HG03457 (cell line): ENCODE data around the gene NAT16.
"Not testable (repeated sequence)": the region's sequence is repeated elsewhere in the genome, so short reads cannot be mapped to it uniquely, and the experiment has no call there.

ENCODE experiments used
- ATAC-seq: cut with Tn5 transposase; IDR thresholded peaks from one replicate; pipeline ENCODE4 v1.9.1; 2021; ENCODE audit warnings: moderate number of reproducible peaks; ENCODE audit not compliant: unreplicated experiment

The NAT16 gene

DNA sequence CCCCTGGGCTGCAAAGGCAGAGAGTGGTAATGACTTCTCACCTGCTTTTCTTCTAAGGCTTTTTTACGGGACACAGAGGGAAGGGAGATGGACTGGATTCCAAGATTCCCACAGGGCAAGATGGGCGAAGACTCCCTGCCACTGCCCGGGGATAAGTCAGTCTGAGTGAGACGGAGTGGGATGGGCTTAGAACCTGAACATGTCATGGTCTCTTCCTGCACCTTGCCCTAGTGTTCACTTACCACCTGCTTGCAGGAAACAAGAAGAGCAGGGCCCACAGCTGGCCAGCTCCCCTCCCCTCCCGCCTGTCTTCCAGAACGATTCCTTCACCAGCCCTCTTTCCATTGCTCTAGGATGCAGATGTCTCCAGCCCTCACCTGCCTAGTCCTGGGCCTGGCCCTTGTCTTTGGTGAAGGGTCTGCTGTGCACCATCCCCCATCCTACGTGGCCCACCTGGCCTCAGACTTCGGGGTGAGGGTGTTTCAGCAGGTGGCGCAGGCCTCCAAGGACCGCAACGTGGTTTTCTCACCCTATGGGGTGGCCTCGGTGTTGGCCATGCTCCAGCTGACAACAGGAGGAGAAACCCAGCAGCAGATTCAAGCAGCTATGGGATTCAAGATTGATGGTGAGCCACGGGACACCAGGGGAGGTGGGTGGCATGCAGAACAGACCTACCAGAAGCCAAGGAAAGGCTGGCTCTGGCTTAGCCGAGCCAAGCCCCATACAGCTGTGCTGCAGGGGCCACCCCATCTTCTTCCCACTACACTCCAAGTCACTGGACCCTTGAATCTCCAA is 51.9 kb downstream of the NAT16 start:
- ATAC-seq = no peak

DNA sequence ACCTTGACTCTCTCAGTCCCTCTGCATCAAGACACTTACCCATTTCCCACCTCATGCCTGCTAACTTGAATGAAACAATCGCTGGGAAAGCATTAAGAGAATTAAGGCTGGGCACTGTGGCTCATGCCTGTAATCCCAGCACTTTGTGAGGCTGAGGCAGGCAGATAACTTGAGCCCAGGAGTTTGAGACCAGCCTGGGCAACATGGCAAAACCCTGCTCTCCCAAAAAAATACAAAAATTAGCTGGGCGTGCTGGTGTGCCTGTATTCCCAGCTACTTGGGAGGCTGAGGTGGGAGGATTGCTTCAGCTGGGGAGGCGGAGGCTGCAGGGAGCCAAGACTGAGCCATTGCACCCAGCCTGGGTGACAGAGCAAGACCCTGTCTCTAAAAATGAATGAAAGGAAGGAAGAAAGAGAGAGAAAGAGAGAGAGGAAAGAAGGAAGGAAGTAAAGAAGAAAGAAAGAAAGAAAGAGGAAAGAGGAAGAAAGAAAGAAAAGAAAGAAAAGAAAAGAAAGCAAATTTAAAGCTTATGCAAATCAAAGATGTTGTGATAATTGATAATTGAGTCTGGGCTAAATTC is 52.5 kb downstream of the NAT16 start:
- ATAC-seq = no peak

DNA sequence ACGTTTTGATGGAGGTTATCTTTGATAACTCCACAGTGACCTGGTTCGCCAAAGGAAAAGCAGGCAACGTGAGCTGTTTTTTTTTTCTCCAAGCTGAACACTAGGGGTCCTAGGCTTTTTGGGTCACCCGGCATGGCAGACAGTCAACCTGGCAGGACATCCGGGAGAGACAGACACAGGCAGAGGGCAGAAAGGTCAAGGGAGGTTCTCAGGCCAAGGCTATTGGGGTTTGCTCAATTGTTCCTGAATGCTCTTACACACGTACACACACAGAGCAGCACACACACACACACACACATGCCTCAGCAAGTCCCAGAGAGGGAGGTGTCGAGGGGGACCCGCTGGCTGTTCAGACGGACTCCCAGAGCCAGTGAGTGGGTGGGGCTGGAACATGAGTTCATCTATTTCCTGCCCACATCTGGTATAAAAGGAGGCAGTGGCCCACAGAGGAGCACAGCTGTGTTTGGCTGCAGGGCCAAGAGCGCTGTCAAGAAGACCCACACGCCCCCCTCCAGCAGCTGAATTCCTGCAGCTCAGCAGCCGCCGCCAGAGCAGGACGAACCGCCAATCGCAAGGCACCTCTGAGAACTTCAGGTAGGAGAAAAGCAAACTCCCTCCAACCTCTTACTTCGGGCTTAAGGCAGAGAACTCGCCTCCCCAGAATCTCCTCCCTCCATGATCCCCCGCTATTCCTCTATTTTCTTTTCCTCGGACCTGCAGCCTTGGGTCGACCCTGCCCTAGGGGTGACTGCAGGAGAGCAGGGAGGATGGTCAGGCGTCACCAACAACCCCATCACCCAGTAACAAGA is 53.2 kb downstream of the NAT16 start, which contains the start of gene SERPINE1:
Gene SERPINE1 (plus strand): TSS at position 454 of the 809 bp plus-strand sequence. CDS start 1,290 bp downstream, outside the sequence.
- no peak for ATAC-seq

DNA sequence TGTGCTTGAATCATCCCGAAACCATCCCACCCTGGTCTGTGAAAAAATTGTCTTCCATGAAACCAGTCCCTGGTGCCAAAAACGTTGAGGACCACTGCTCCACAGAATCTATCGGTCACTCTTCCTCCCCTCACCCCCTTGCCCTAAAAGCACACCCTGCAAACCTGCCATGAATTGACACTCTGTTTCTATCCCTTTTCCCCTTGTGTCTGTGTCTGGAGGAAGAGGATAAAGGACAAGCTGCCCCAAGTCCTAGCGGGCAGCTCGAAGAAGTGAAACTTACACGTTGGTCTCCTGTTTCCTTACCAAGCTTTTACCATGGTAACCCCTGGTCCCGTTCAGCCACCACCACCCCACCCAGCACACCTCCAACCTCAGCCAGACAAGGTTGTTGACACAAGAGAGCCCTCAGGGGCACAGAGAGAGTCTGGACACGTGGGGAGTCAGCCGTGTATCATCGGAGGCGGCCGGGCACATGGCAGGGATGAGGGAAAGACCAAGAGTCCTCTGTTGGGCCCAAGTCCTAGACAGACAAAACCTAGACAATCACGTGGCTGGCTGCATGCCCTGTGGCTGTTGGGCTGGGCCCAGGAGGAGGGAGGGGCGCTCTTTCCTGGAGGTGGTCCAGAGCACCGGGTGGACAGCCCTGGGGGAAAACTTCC is 54.0 kb downstream of the NAT16 start:
- ATAC-seq = no peak

DNA sequence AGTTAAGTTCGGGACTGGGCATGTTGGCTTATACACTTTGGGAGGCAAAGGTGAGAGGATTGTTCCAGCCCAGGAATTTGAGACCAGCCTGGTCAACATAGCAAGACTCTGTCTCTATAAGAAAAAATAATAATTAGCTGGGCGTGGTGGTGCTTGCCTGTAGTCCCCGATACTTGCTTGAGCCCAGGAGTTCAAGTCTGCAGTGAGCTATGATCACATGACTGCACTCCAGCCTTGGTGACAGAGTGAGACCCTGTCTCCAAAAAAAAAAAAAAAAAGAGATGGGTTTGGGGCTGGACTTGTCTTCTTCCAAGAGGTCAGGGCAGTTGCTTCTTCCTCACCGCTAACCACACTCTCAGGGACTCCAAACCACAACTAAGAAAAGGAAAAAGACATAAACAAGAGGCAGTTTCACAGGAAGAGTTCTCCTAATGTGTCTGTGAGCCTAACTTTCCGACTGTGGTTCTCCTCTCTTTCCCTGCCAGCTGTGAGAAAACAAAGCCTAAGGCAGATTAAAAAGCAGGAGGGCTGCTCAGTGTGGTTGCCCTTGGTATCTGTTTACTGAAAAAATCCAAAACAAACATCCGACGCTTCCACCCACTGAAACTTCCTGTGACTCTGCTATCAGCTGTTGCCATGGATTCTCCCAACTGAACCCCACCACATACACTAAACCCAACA is 55.6 kb downstream of the NAT16 start:
- no peak for ATAC-seq

DNA sequence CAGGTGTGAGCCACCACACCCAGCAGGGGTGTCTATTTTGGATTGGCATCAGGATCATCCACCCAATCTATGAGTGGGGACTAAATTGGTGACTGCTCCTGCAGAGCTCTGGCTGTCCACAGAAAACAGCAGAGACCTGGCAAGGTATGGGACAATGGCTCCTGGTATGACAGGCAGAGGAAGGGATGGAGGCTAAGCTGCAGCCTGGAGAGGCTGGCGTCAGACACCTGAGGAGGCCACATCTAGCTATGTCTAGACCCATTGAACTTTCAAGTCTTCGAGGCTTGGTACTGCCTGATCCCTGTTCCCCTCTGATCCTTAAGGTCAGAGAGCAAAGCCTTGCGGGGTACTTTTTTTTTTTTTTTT is 56.4 kb downstream of the NAT16 start:
- ATAC-seq = no peak

DNA sequence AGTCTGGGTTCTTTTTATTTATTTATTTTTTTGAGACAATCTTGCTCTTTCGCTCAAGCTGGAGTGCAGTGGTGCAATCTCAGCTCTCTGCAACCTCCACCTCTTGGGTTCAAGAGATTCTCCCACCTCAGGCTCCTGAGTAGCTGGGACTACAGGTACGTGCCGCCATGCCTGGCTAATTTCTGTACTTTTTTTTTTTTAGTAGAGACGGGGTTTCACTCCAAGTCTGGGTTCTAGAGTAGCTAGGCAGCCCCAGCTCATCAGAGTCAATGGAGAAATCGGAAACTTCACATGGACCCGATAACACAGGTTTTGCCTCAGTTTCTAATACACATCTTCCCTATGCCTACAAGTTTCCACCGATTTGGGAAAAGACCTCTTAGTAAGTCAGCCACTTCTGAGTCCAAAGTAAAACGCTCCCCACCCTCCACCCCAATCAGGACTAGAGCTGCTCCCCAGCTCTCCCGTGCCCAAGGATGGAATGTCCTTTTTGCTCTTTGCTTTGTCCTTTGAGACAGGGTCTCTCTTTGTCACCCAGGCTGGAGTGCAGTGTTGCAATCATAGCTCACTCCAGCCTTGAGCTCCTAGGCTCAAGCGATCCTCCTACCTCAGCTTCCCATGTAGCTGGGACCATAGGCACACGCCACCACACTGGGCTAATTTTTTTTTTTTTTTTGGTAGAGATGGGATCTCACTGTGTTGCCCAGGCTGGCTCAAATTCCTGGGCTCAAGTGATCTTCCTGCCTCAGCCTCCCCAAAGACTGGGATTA is 57.0 kb downstream of the NAT16 start:
- ATAC-seq = no peak

DNA sequence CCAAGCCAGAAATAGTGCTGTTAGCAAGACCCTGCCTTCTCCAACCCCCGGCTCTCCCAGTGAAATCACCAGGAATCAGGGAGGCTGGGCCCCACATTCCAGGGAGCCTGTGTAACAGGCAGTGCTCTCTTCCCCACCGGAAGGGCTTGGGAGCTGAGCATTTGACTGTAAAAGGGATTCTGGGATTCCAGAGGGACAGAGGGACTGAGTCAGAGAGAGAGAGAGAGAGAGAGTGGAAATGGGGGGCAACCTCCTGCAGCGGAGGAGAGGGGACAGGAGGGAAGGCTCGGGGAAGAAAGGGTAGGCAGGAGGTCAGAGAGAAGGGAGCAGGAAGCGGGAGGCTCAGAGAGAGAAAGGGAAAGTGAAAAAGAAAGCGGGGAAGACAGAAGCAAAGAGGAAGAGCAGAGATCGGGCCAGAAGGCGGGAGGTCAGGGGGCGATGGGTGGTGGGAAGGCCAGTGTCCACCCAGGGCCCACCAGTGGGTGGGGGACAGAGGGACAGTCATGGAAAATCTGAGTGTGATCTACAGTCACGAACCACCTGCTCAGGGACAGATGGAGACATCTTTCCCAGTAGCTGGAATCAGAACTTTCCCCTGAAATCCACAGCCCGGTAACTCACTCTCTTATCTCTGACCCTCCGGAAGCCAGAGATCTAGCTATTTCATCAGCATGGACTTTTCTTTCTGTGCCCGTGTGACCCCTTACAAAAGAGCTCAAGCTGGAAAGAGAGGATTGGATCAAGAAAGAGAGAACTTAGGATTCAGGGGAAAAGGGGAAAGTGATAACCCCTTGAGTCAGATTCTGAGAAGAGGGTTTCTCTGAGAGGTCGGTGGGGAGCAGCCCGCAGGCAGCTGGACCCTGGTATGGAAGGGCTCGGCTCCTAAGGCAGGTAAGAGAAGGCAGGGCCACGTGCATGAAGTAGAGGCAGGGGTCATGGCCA is 57.8 kb downstream of the NAT16 start:
- ATAC-seq = no peak

DNA sequence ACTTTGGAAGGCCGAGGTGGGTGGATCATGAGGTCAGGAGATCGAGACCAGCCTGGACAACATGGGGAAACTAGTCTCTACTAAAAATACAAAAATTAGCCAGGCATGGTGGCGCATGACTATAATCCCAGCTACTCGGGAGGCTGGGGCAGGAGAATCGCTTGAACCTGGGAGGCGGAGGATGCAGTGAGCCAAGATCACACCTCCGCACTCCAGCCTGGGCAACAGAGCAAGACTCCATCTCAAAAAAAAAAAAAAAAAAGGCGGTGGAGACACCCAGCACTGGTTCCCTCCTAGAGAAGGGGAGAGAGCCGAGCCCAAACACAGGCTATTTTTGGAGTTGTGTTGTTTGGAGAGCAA is 58.5 kb downstream of the NAT16 start:
- ATAC-seq = not testable (repeated sequence)
